LNCAP (cell line): ENCODE results near the gene TUBGCP2.

Experiments used
- TF ChIP-seq, protein P1 (sequence below): fragments of 450-650 bp; IDR thresholded peaks from 2 replicates; pipeline ENCODE4 v1.5.1; 2017; ENCODE audit warnings: mild to moderate bottlenecking

TUBGCP2 gene

GRCh38 chr10:133314911-133315310 lies 6.2 kb upstream of the TUBGCP2 start:
- TF ChIP-seq, protein P1, sequence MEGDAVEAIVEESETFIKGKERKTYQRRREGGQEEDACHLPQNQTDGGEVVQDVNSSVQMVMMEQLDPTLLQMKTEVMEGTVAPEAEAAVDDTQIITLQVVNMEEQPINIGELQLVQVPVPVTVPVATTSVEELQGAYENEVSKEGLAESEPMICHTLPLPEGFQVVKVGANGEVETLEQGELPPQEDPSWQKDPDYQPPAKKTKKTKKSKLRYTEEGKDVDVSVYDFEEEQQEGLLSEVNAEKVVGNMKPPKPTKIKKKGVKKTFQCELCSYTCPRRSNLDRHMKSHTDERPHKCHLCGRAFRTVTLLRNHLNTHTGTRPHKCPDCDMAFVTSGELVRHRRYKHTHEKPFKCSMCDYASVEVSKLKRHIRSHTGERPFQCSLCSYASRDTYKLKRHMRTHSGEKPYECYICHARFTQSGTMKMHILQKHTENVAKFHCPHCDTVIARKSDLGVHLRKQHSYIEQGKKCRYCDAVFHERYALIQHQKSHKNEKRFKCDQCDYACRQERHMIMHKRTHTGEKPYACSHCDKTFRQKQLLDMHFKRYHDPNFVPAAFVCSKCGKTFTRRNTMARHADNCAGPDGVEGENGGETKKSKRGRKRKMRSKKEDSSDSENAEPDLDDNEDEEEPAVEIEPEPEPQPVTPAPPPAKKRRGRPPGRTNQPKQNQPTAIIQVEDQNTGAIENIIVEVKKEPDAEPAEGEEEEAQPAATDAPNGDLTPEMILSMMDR: no peak

GRCh38 chr10:133313192-133313591 lies 4.5 kb upstream of the TUBGCP2 start:
- TF ChIP-seq, protein P1: no peak

GRCh38 chr10:133312769-133313145 lies 4.1 kb upstream of the TUBGCP2 start:
- TF ChIP-seq, protein P1: no peak

GRCh38 chr10:133312016-133312768 lies 3.5 kb upstream of the TUBGCP2 start:
- TF ChIP-seq, protein P1: no peak

GRCh38 chr10:133311570-133311969 lies 2.9 kb upstream of the TUBGCP2 start:
- TF ChIP-seq, protein P1: no peak

DNA sequence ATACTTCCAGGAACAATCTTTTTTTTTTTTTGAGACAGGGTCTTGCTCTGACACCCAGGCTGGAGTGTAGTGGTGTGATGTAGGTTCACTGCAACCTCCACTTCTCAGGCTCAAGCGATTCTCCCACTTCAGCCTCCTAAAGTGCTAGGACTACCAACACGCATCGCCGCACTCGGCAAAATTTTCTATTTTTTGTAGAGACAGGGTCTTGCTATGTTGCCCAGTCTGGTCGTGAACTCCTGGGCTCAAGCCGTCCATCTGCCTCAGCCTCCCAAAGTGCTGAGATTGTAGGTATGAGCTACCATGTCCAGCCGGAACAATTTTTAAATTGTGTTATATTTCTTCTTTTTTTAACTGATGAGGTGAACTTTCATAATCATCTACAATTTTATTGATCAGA lies 2.1 kb upstream of the TUBGCP2 start:
- TF ChIP-seq, protein P1: no peak

GRCh38 chr10:133310399-133310755 lies 1.7 kb upstream of the TUBGCP2 start:
- TF ChIP-seq, protein P1: no peak
